Central memory CD4-positive, alpha-beta T cell (primary cell): ENCODE measurements around the gene CHMP4A.
"Not testable (repeated sequence)": the region's sequence is repeated elsewhere in the genome, so short reads cannot be mapped to it uniquely, and the experiment has no call there.

ENCODE experiments used
- DNase-seq: peaks from one replicate; pipeline ENCODE4 v3.0.0; 2022

CHMP4A gene

DNA sequence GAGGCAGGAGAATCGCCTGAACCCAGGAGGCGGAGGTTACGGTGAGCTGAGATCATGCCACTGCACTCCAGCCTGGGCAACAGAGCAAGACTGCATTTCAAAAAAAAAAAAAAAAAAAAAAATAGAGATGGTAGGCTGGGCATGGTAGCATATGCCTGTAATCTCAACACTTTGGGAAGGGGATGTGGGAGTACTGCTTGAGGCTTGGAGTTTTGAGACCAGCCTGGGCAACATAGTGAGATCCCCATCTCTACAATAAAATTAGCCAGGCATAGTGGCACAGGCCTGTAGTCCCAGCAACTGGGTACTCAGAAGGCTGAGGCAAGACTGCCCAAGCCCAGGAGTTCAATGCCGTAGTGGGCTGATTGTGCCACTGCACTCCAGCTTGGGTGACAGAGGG lies 9.7 kb upstream of the CHMP4A start:
- DNase-seq, result not testable (repeated sequence)

- DNase-seq, result no peak
Measured at GRCh38 chr14:24219521-24219920, 6.2 kb upstream of the CHMP4A start.

DNA sequence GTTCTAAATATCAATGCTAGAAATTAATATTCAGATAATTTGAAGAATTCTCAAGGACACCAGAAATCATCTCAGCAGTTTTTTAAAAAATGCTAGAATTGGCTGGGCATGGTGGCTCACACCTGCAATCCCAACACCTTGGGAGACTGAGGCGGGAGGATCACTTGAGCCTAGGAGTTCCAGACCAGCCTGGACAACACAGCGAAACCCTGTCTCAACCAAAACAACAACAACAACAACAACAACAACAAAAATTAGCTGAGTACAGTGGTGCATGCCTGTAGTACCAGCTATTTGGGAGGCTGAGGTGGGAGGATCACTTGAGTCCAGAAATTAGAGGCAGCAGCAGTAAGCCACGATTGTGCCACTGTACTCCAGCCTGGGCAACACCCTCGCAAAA lies 5.8 kb upstream of the CHMP4A start:
- no peak for DNase-seq

GRCh38 chr14:24216876-24217275 lies 3.6 kb upstream of the CHMP4A start:
- DNase-seq, result not testable (repeated sequence)

DNA sequence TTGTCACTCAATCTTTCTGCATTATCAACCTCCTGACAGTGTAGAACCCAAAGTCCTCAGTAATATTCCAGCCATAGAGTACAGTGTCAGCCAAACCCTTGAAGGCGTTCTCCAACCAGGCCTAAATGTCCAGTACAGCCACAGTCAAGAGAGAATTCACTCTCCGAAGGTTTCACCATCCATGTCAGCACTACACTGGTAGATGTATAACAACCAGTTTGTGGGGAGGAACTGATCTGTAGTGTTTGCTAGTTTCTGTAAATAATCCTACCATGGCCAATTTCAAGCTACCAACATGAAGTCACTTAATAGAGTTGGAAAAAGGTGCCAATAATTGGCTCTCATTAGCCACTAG lies 3.0 kb upstream of the CHMP4A start:
- no peak for DNase-seq

DNA sequence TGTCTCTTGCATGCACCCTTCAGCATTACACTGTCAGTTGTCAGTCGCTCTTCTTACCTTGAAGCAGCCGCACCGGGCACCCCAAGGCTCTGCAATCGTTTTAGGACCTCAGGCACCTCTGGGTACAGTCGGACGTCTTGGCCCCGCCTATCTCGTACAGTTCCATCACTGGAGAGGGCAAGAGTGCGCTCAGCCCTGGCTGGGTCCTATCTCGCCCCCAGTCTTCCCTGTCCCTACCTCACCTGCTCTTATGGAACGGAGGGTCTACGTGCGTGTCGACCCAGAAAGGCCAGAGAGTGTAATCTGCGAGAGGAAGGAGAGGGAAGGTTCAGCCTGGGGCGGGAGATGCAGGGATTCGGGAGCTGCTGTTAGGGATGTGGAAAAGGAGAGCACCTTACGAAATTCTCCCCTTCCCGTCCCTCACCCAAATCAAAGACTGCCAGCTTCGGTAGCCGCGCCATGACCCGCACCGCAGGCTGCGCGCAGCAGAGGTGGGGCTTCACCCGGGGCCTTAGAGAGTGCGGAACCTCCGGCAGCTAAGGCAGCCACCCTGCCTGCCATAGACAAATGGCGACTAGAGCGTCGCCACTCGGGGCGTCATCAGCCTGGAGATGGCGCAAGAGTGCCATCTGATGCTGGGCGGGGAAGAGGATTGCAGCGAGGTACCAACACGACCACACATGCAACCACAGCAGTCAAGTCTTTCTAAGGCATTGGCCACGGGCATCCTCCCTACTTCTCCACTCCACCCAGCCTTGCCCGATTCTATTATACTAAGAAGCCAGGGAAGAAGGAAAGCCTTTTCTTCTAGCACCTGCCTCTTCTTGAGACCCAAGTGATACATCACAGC lies 2.4 kb upstream of the CHMP4A start, which contains the start of gene MDP1:
TSS of gene MDP1 (minus strand) at position 572 of the 850 bp plus-strand sequence. CDS start at position 461, 111 bp downstream.
- peak; percentile 87 for DNase-seq

GRCh38 chr14:24213866-24214662 lies 776 bp upstream of the CHMP4A start:
- no peak for DNase-seq

- DNase-seq, result no peak
Measured at GRCh38 chr14:24211311-24211710, 2.0 kb downstream of the CHMP4A start.

GRCh38 chr14:24207625-24208024 lies 5.7 kb downstream of the CHMP4A start:
- no peak for DNase-seq

DNA sequence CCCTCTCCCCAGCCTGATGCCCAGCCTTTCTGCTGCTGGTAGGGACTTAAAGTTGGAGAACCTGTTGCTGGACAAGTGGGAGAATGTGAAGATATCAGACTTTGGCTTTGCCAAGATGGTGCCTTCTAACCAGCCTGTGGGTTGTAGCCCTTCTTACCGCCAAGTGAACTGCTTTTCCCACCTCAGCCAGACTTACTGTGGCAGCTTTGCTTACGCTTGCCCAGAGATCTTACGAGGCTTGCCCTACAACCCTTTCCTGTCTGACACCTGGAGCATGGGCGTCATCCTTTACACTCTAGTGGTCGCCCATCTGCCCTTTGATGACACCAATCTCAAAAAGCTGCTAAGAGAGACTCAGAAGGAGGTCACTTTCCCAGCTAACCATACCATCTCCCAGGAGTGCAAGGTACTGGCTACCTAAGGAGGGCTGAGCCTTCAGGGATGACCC lies 6.2 kb downstream of the CHMP4A start:
- DNase-seq, result no peak

DNA sequence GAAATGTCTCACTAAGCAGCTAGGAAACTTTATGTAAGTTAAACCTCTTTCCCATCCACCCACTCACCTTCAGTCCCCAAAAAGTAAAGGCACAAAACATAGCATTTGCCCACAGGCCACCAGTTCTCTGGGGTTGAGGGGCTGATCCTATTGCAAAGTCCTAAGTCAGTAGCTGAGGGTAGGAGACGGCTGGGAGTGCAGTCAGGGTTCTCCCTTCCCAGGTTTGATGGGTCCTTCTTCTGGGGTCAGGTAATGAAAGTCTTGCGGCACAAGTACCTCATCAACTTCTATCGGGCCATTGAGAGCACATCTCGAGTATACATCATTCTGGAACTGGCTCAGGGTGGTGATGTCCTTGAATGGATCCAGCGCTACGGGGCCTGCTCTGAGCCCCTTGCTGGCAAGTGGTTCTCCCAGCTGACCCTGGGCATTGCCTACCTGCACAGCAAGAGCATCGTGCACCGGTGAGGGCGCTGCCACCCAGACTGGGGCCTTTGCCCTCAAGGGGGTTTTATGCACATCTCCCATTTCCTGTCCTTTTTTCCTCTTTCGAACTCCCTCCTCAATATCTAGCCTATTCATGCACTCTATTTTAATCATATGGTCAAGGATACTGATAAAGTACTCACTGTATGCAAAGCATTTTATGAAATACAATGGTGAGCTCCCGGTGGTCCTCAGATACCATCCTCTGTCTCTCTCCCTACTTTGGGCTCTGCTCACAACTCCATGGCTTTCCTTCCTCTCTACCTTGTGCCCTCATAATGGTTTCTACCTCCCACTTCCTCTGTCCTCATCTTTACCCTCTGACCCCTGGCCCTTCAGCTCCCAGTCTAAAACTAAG lies 6.8 kb downstream of the CHMP4A start:
- DNase-seq, result no peak

DNA sequence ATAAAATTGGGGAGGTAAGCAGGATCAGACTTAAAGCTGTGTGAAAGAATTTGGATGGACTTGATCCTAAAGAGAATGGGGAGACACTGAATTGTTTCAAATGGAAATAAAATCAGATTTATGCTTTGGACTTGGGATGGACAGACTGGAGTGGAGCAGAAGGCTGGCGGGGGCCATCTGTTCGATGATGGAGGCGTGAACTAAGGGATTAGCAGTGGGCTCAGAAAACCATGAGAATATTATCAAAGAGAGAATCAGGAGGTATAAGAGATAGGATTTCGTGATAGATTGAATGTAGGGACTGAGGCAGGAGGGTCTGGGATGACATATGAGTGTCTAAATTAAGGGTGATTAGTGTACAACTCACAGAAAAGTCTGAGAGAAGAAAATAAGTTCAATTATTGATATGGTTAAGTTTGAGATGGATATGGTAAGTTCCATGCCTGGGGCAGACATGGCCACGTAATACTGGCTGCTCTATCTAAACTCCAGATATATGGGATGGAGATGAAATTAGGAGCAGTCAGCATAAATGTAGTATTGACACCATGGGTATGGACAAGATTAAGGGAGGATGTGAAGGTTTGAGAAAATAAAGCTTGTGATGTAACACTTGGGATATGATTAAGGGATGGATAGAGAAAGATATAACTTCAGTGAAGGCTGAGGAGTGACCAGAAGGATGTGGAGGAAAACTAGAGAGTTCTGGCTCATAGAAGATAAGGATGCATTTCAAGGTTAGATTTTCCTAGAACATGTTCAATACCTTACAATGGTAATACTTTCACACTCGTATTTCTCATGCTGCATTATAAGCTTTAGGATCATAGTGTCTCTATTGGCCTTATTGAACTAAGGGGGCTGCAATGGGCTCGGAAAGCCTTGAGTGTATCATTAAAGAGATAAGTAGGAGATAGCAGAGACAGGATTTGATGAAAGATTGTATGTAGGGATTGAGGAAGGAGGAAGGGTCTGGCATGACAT lies 8.8 kb downstream of the CHMP4A start:
- DNase-seq, result no peak

DNA sequence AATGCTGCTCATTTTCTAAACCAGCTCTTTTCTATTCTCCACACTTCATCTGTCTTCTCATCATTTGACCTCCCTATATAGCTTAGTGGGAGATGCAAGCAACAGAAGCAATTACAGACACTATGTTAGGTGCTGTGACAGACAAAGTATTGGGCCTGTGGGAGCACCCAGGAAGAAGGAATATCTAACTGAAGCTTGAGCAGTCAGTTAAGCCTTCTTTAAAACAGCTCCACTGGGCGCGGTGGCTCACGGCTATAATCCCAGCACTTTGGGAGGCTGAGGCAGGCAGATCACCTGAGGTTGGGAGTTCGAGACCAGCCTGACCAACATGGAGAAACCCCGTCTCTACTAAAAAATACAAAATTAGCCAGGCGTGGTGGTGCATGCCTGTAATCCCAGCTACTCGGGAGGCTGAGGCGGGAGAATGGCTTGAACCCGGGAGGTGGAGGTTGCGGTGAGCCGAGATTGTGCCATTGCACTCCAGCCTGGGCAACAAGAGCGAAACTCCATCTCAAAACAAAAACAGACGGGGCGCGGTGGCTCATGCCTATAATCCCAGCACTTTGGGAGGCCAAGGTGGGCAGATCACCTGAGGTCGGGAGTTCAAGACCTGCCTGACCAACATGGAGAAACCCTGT lies 9.9 kb downstream of the CHMP4A start:
- DNase-seq, result not testable (repeated sequence)

DNA sequence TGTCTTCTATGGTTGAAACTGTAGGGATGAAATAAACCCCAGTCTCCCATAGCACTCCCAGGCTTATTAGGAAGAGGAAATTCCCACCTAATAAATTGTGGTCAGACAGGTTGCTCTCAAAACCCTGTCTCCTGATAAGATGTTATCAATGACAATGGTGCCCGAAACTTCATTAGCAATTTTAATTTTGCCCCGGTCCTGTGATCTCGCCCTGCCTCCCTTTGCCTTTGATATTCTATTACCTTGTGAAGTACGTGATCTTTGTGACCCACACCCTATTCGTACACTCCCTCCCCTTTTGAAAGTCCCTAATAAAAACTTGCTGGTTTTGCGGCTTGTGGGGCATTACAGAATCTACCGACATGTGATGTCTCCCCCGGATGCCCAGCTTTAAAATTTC lies 10.8 kb downstream of the CHMP4A start:
- not testable (repeated sequence) for DNase-seq

DNA sequence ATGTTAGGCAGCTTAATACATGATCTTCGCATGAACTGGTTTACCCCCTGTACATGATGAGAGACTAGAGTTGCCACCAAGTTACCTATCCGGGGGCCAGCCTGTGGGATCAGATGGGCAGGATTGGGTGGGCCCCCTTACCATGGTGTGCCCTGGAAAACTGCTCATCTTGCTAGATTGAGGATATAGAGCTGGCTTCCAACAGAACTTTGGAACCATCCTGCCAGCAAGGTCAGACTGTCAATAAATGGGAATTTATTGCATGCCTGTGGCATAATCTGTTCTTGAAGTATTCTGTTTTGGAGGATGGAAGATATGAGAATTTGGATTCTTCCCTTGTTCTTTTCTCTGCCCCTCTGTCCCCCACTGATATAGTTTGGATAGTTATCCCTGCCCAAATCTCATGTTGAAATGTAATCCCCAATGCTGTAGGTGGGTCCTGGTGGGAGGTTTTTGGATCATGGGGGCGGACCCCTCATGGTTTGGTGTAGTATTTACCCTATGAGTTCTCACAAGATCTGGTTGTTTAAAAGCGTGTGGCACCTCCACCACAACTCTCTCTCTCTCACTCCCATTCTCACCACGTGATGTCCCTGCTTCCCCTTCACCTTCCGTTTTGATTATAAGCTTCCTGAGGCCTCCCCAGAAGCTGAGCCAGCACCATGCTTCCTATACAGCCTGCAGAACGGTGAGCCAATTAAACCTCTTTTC lies 14.3 kb downstream of the CHMP4A start:
- no peak for DNase-seq

DNA sequence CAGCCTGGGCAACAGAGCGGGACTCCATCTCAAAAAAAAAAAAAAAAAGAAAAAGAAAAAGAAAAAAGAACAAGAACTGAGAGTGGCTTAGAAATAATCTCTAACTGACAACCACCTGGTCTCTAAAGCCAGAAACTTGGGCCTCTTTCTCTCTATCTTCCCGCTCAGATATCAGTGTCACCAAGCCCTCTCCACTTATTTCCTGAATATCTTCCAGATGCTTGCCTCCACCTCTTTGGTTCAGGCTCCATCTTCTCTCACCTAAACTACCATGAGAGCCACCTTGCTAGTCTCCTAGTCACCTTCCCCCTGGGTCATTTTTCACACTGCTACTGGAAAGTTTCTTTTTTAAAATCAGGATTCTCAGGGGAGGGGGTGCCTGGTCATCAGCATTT lies 16.2 kb downstream of the CHMP4A start:
- no peak for DNase-seq

DNA sequence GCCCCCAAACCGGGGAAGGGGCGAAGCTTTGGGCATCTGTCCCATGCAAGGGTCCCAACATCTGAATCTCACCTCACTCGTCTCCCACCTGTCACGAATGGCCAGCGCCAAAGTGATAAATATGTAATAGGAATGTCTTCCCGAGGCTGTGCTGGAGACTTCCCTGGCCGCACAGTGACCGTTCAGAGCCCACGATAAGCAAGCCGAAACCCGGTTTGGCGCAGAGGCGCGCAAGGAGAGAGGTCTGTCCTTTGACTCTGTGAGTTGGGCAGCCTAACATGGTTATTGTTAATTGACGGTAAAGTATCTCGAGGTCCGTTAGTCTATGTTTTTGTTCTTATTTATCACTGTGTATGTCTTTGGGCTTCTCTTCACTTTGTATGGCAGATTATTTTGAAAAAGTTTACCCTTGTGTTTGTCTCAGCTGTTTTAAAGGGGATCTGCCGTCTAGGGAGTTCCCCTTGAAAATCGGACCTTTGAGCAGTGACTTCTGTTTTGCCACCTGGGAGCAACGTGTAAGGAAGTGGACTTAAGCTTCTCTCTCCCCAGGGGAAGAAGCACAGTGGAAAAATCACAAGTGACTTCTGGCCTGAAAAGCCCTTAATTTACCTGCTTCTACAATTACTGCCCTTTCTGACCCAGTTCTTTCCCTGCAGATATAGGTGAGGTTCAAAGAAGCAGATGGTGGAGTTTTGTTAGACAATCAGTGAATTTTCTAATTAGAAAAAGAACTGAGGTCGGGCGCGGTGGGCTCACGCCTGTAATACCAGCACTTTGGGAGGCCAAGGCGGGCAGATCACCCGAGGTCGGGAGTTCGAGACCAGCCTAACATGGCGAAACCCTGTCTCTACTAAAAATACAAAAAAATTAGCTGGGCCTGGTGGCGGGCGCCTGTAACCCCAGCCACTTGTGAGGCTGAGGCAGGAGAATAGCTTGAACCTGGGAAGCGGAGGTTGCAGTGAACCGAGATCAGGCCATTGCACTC lies 16.9 kb downstream of the CHMP4A start:
- DNase-seq, result no peak

DNA sequence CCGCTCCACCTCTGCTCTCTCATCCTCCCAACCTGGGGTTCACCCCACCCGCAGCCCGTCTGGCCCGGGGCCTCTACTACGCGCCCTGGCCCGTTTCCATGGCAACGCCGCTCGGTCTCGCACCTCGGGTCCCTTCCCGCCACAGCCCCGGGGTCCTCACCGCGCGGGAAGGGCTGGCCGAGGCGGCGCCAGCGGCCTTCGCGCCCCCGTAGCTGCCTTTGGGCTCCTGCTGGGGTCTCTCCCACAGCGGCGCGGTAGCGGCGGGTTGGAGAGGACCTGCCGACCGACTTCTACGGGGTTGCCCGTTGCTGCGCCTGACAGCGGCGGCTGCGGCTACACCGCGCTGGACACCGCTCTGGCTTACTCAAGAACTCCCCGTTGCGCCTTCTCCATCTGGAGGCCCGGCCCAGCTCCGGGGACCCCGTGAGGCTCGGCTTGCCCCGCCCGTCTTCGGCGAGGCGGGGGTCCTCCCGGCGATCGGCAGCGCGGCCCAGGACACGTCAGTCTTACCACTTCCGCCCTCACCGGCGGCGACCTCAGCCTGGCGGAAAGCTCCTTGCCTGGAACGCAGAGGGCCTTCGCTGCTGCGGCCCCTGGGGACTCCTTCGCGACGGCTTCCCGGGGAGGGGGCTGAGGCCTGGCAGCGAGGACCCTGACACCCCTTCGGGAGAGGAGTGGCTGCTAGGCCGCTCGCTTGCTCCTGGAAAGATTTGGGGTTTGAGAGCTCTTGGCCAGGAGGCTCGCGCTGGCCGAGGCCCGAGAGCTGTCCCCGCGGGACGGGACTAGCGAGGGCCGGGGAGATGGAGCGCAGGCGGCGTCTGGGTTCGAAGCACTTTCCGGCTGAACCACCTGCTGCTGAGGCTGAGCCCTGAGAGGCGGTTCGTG lies 17.9 kb downstream of the CHMP4A start, which contains the start of gene TM9SF1:
TSS of gene TM9SF1 (minus strand) at position 256 of the 885 bp plus-strand sequence. CDS start 422 bp downstream, outside the sequence.
- DNase-seq, result peak; percentile 89
